BE2C (cell line): ENCODE data around the gene CAMSAP1.

Source experiments
- DNase-seq: peaks from one replicate; pipeline ENCODE4 v3.0.0-alpha.2; 2020
- H3K27me3 ChIP-seq: fragments of 250-450 bp; sonication (Bioruptor Pico); 2 replicates; pipeline ENCODE4 v1.5.1; 2020; ENCODE audit warnings: mild to moderate bottlenecking
- H3K36me3 ChIP-seq: fragments of 250-450 bp; sonication (Bioruptor Pico); 2 replicates; pipeline ENCODE4 v1.5.1; 2020; ENCODE audit warnings: mild to moderate bottlenecking
- H3K4me1 ChIP-seq: fragments of 250-450 bp; sonication (Bioruptor Pico); 2 replicates; pipeline ENCODE4 v1.5.1; 2020
- H3K4me3 ChIP-seq: 2 replicates; pipeline ENCODE4 v1.5.1; 2011; ENCODE audit warnings: low read depth, low read length
- H3K9me3 ChIP-seq: fragments of 250-450 bp; sonication (Bioruptor Pico); 2 replicates; pipeline ENCODE4 v1.5.1; 2020
- CTCF ChIP-seq: IDR thresholded peaks from 2 replicates; pipeline ENCODE4 v1.5.1; 2012; ENCODE audit warnings: mild to moderate bottlenecking, low read depth, low read length

The CAMSAP1 gene

GRCh38 chr9:135874859-135875258 lies 32.5 kb downstream of the CAMSAP1 start:
- Histone ChIP-seq H3K27me3 (no peaks in the 10 kb centered on the region; the same call in 1 of the 2 replicates), H3K36me3 (peaks cover under 1% of the 10 kb centered on the region; the same call in 1 of the 2 replicates), H3K4me1 (peaks cover 12% of the 10 kb centered on the region), H3K4me3 (no peak overlapping the region), H3K9me3 (no peaks in the 10 kb centered on the region)
- DNase-seq, result no peak
- TF ChIP-seq CTCF, result no peak

GRCh38 chr9:135869909-135870308 lies 37.4 kb downstream of the CAMSAP1 start:
- no peak overlapping the region for H3K4me3 ChIP-seq
- H3K9me3 ChIP-seq, result no peaks in the 10 kb centered on the region
- H3K4me1 ChIP-seq, result peaks cover 6% of the 10 kb centered on the region
- no peaks in the 10 kb centered on the region; the same call in 1 of the 2 replicates for H3K27me3 ChIP-seq
- TF ChIP-seq CTCF, result no peak
- H3K36me3 ChIP-seq, result peaks cover 3% of the 10 kb centered on the region
- no peak for DNase-seq

GRCh38 chr9:135865531-135865930 lies 41.8 kb downstream of the CAMSAP1 start:
- no peak for DNase-seq
- no peaks in the 10 kb centered on the region for H3K9me3 ChIP-seq
- no peak for TF ChIP-seq CTCF

GRCh38 chr9:135864447-135865049 lies 42.8 kb downstream of the CAMSAP1 start:
- Histone ChIP-seq H3K9me3 (no peaks in the 10 kb centered on the region), H3K4me3 (no peak overlapping the region), H3K36me3 (no peaks in the 10 kb centered on the region; the same call in none of the 2 replicates), H3K4me1 (peaks cover 3% of the 10 kb centered on the region), H3K27me3 (no peaks in the 10 kb centered on the region)
- TF ChIP-seq CTCF, result peak; percentile 97
- peak; percentile 72 for DNase-seq

More at GRCh38 chr9:135865531-135865930, 41.8 kb downstream of the CAMSAP1 start:
- Histone ChIP-seq H3K36me3 (peaks cover 3% of the 10 kb centered on the region), H3K27me3 (no peaks in the 10 kb centered on the region), H3K4me3 (no peak overlapping the region), H3K4me1 (peaks cover 3% of the 10 kb centered on the region)

- no peak for DNase-seq
- Histone ChIP-seq H3K4me3 (no peak overlapping the region), H3K27me3 (no peaks in the 10 kb centered on the region), H3K9me3 (no peaks in the 10 kb centered on the region), H3K36me3 (peaks cover 7% of the 10 kb centered on the region), H3K4me1 (peaks cover 3% of the 10 kb centered on the region)
- TF ChIP-seq CTCF, result no peak
Measured at GRCh38 chr9:135862809-135863208, 44.5 kb downstream of the CAMSAP1 start.

GRCh38 chr9:135858491-135859185 lies 48.7 kb downstream of the CAMSAP1 start:
- Histone ChIP-seq H3K27me3 (no peaks in the 10 kb centered on the region), H3K36me3 (peaks cover 16% of the 10 kb centered on the region), H3K4me3 (no peak overlapping the region), H3K4me1 (no peaks in the 10 kb centered on the region), H3K9me3 (no peaks in the 10 kb centered on the region)
- no peak for TF ChIP-seq CTCF
- DNase-seq, result no peak
